WTC11 (cell line): Measurements from ENCODE around the gene RSPO1.

Experiments
- CBFB ChIP-seq: sonication (generic); formaldehyde crosslinking; IDR thresholded peaks from 2 replicates; pipeline ENCODE4 v1.8.1; 2022; ENCODE audit warnings: mild to moderate bottlenecking, low read depth, missing genetic modification reagents
- FOXJ3 ChIP-seq: sonication (generic); formaldehyde crosslinking; IDR thresholded peaks from 2 replicates; pipeline ENCODE4 v1.9.0; 2021; ENCODE audit warnings: missing genetic modification reagents, mild to moderate bottlenecking, borderline replicate concordance
- JUN ChIP-seq: sonication (generic); formaldehyde crosslinking; IDR thresholded peaks from 2 replicates; pipeline ENCODE4 v1.8.0; 2023; ENCODE audit warnings: mild to moderate bottlenecking, missing genetic modification reagents
- NFE2L1 ChIP-seq: sonication (generic); formaldehyde crosslinking; IDR thresholded peaks from 2 replicates; pipeline ENCODE4 v1.8.1; 2023; ENCODE audit warnings: missing genetic modification reagents
- ZBTB21 ChIP-seq: sonication (generic); formaldehyde crosslinking; IDR thresholded peaks from 2 replicates; pipeline ENCODE4 v1.8.1; 2023; ENCODE audit warnings: mild to moderate bottlenecking, missing genetic modification reagents, borderline replicate concordance
- ZNF138 ChIP-seq: sonication (generic); formaldehyde crosslinking; conservative IDR thresholded peaks from 2 replicates; pipeline ENCODE4 v1.8.1; 2022; ENCODE audit warnings: mild to moderate bottlenecking, moderate library complexity, missing genetic modification reagents
- TF ChIP-seq, protein P1 (sequence below): fragments of 200-600 bp; IDR thresholded peaks from 2 replicates; pipeline ENCODE4 v1.8.0; 2022; ENCODE audit warnings: antibody characterized with exemption
- TF ChIP-seq, protein P2 (sequence below): sonication (generic); formaldehyde crosslinking; IDR thresholded peaks from 2 replicates; pipeline ENCODE4 v1.8.1; 2023; ENCODE audit warnings: mild to moderate bottlenecking, missing genetic modification reagents
- TF ChIP-seq, protein P3 (sequence below): sonication (generic); formaldehyde crosslinking; IDR thresholded peaks from 2 replicates; pipeline ENCODE4 v1.8.0; 2022; ENCODE audit warnings: missing genetic modification reagents
- TF ChIP-seq, protein P4 (sequence below): sonication (generic); formaldehyde crosslinking; IDR thresholded peaks from 2 replicates; pipeline ENCODE4 v1.8.0; 2022; ENCODE audit warnings: mild to moderate bottlenecking, missing genetic modification reagents

DNA sequence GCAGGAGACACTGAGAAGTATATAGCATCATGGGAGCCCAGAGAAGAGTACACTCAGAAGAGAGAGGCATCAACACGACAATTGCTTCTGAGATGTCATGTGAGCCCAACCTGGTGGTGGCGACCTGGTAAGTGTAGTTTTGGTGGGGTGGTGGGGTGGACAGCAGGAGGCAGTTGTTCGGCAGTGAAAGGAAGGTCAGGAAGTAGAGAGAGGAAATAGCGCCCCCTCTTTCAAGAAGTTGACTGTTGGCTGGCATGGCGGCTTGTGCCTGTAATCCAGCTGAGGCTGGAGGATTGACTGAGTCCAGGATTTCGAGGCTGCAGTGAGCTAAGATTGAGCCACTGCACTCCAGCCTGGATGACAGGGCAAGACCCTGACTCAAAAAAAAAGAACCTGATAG lies 12.6 kb downstream of the RSPO1 start:
- TF ChIP-seq, protein P1, sequence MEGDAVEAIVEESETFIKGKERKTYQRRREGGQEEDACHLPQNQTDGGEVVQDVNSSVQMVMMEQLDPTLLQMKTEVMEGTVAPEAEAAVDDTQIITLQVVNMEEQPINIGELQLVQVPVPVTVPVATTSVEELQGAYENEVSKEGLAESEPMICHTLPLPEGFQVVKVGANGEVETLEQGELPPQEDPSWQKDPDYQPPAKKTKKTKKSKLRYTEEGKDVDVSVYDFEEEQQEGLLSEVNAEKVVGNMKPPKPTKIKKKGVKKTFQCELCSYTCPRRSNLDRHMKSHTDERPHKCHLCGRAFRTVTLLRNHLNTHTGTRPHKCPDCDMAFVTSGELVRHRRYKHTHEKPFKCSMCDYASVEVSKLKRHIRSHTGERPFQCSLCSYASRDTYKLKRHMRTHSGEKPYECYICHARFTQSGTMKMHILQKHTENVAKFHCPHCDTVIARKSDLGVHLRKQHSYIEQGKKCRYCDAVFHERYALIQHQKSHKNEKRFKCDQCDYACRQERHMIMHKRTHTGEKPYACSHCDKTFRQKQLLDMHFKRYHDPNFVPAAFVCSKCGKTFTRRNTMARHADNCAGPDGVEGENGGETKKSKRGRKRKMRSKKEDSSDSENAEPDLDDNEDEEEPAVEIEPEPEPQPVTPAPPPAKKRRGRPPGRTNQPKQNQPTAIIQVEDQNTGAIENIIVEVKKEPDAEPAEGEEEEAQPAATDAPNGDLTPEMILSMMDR, result no peak
- TF ChIP-seq NFE2L1 (no peak), JUN (CRISPR knock-in tag) (no peak), ZBTB21 (no peak), CBFB (CRISPR knock-in tag) (no peak), FOXJ3 (CRISPR knock-in tag) (no peak), ZNF138 (no peak)
- TF ChIP-seq, protein P2, sequence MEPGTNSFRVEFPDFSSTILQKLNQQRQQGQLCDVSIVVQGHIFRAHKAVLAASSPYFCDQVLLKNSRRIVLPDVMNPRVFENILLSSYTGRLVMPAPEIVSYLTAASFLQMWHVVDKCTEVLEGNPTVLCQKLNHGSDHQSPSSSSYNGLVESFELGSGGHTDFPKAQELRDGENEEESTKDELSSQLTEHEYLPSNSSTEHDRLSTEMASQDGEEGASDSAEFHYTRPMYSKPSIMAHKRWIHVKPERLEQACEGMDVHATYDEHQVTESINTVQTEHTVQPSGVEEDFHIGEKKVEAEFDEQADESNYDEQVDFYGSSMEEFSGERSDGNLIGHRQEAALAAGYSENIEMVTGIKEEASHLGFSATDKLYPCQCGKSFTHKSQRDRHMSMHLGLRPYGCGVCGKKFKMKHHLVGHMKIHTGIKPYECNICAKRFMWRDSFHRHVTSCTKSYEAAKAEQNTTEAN (CRISPR knock-in tag), result no peak
- TF ChIP-seq, protein P3, sequence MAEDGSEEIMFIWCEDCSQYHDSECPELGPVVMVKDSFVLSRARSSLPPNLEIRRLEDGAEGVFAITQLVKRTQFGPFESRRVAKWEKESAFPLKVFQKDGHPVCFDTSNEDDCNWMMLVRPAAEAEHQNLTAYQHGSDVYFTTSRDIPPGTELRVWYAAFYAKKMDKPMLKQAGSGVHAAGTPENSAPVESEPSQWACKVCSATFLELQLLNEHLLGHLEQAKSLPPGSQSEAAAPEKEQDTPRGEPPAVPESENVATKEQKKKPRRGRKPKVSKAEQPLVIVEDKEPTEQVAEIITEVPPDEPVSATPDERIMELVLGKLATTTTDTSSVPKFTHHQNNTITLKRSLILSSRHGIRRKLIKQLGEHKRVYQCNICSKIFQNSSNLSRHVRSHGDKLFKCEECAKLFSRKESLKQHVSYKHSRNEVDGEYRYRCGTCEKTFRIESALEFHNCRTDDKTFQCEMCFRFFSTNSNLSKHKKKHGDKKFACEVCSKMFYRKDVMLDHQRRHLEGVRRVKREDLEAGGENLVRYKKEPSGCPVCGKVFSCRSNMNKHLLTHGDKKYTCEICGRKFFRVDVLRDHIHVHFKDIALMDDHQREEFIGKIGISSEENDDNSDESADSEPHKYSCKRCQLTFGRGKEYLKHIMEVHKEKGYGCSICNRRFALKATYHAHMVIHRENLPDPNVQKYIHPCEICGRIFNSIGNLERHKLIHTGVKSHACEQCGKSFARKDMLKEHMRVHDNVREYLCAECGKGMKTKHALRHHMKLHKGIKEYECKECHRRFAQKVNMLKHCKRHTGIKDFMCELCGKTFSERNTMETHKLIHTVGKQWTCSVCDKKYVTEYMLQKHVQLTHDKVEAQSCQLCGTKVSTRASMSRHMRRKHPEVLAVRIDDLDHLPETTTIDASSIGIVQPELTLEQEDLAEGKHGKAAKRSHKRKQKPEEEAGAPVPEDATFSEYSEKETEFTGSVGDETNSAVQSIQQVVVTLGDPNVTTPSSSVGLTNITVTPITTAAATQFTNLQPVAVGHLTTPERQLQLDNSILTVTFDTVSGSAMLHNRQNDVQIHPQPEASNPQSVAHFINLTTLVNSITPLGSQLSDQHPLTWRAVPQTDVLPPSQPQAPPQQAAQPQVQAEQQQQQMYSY, result peak; percentile 52; the same call in 1 of the 2 replicates
- TF ChIP-seq, protein P4, sequence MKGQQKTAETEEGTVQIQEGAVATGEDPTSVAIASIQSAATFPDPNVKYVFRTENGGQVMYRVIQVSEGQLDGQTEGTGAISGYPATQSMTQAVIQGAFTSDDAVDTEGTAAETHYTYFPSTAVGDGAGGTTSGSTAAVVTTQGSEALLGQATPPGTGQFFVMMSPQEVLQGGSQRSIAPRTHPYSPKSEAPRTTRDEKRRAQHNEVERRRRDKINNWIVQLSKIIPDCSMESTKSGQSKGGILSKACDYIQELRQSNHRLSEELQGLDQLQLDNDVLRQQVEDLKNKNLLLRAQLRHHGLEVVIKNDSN (CRISPR knock-in tag), result peak; percentile 62
